GM23338 (cell line): ENCODE results near the gene ANP32A. TPM values are rescaled to one million over a fixed set of nuclear protein-coding genes. Genes with fewer than 3 reads are reported as not detected.

ENCODE experiments used
- ATAC-seq: fragments of 200-7000 bp; cut with Tn5 transposase; 3 replicates; pipeline ENCODE4 v1.9.1; 2020
- DNase-seq: peaks from one replicate; pipeline ENCODE4 v3.0.0-alpha.2; 2015; ENCODE audit warnings: low spot score
- H2AFZ ChIP-seq: fragments of 200-600 bp; sonication (generic); 2 replicates; pipeline ENCODE4 v1.8.0; 2016; ENCODE audit warnings: antibody characterized with exemption, mild to moderate bottlenecking, moderate library complexity
- H3F3A ChIP-seq: fragments of 200-600 bp; sonication (generic); replicated peaks from 2 replicates; pipeline ENCODE4 v1.8.0; 2017; ENCODE audit warnings: antibody characterized with exemption, mixed run types, low read depth
- H3K27ac ChIP-seq: fragments of 200-600 bp; sonication (generic); 2 replicates; pipeline ENCODE4 v1.6.1; 2016; ENCODE audit warnings: low read depth
- H3K27me3 ChIP-seq: fragments of 200-600 bp; sonication (generic); 2 replicates; pipeline ENCODE4 v1.8.0; 2016; ENCODE audit warnings: mild to moderate bottlenecking, mixed run types, moderate library complexity; ENCODE audit not compliant: insufficient read depth
- H3K36me3 ChIP-seq: fragments of 200-600 bp; sonication (generic); 2 replicates; pipeline ENCODE4 v1.8.0; 2016; ENCODE audit warnings: mild to moderate bottlenecking; ENCODE audit not compliant: insufficient read depth
- H3K4me1 ChIP-seq: fragments of 200-600 bp; sonication (generic); 2 replicates; pipeline ENCODE4 v1.8.0; 2016; ENCODE audit warnings: mild to moderate bottlenecking, moderate library complexity; ENCODE audit not compliant: insufficient read depth
- H3K4me2 ChIP-seq: fragments of 200-600 bp; sonication (generic); 2 replicates; pipeline ENCODE4 v1.7.1; 2017; ENCODE audit warnings: mixed run types
- H3K4me3 ChIP-seq: fragments of 200-600 bp; sonication (generic); 2 replicates; pipeline ENCODE4 v1.6.1; 2016; ENCODE audit warnings: mixed run types
- H3K79me2 ChIP-seq: fragments of 200-600 bp; sonication (generic); replicated peaks from 2 replicates; pipeline ENCODE4 v1.8.0; 2017; ENCODE audit warnings: mild to moderate bottlenecking; ENCODE audit not compliant: insufficient read depth
- H3K9me2 ChIP-seq: fragments of 200-600 bp; sonication (generic); 2 replicates; pipeline ENCODE4 v1.8.0; 2017; ENCODE audit not compliant: insufficient read depth
- H4K20me1 ChIP-seq: fragments of 200-600 bp; sonication (generic); replicated peaks from 2 replicates; pipeline ENCODE4 v1.8.0; 2017; ENCODE audit warnings: mild to moderate bottlenecking; ENCODE audit not compliant: insufficient read depth
- H3K27ac Mint-ChIP-seq: 2 replicates; pipeline ENCODE4 v1.8.0; 2020; ENCODE audit warnings: inconsistent platforms, mild to moderate bottlenecking, moderate library complexity, mixed read lengths
- H3K27me3 Mint-ChIP-seq: 3 replicates; pipeline ENCODE4 v1.8.0; 2022; ENCODE audit warnings: low read depth, mild to moderate bottlenecking, moderate library complexity, mixed read lengths, inconsistent platforms; ENCODE audit not compliant: insufficient read depth, poor library complexity
- H3K36me3 Mint-ChIP-seq: 3 replicates; pipeline ENCODE4 v1.8.0; 2021; ENCODE audit warnings: low read depth, mild to moderate bottlenecking, inconsistent platforms, moderate library complexity, mixed read lengths
- H3K4me1 Mint-ChIP-seq: 3 replicates; pipeline ENCODE4 v1.8.0; 2020; ENCODE audit warnings: mild to moderate bottlenecking, inconsistent platforms, mixed read lengths
- H3K4me3 Mint-ChIP-seq: 3 replicates; pipeline ENCODE4 v1.8.0; 2021; ENCODE audit warnings: moderate library complexity, mild to moderate bottlenecking, inconsistent platforms, mixed read lengths
- H3K9me3 Mint-ChIP-seq: 3 replicates; pipeline ENCODE4 v1.8.0; 2020; ENCODE audit warnings: moderate library complexity, mild to moderate bottlenecking, inconsistent platforms, mixed read lengths
- CREB1 ChIP-seq: fragments of 250-450 bp; sonication (Bioruptor Pico); IDR thresholded peaks from 2 replicates; pipeline ENCODE4 v1.5.0; 2020; ENCODE audit warnings: low read depth, mild to moderate bottlenecking, moderate library complexity
- EZH2 ChIP-seq: fragments of 200-600 bp; sonication (generic); IDR thresholded peaks from one replicate; pipeline ENCODE4 v1.8.0; 2017; ENCODE audit warnings: antibody characterized with exemption, mild to moderate bottlenecking, low read depth; ENCODE audit not compliant: unreplicated experiment
- EZH2phosphoT487 ChIP-seq: fragments of 200-600 bp; sonication (generic); IDR thresholded peaks from one replicate; pipeline ENCODE4 v1.8.1; 2018; ENCODE audit warnings: antibody characterized with exemption; ENCODE audit not compliant: unreplicated experiment
- JUNB ChIP-seq: IDR thresholded peaks from one replicate; pipeline ENCODE4 v1.6.1; 2016; ENCODE audit warnings: antibody characterized with exemption; ENCODE audit not compliant: unreplicated experiment
- NANOG ChIP-seq: IDR thresholded peaks from 2 replicates; pipeline ENCODE4 v1.6.1; 2016; ENCODE audit warnings: antibody characterized with exemption, borderline replicate concordance
- POLR2AphosphoS5 ChIP-seq: IDR thresholded peaks from 2 replicates; pipeline ENCODE4 v1.6.1; 2016; ENCODE audit warnings: antibody characterized with exemption, low read depth
- STAT1 ChIP-seq: IDR thresholded peaks from one replicate; pipeline ENCODE4 v1.6.1; 2016; ENCODE audit warnings: antibody characterized with exemption; ENCODE audit not compliant: unreplicated experiment
- ZNF114 ChIP-seq: fragments of 250-450 bp; sonication (Bioruptor Pico); IDR thresholded peaks from 2 replicates; pipeline ENCODE4 v1.5.0; 2020; ENCODE audit warnings: mild to moderate bottlenecking, moderate library complexity
- polyA plus RNA-seq: library from polyadenylated mRNA; unstranded; fragments of >200 nt; fragmentation: Nextera tagmentation; extraction: Ambion mirVana; gene quantifications from 2 replicates; pipeline ENCODE4 v1.2.1, GENCODE V29; 2016
- total RNA-seq: library from RNA; depleted of rRNA; stranded (reverse); fragments of >200 nt; shearing (Covaris generic); gene quantifications from 2 replicates; pipeline ENCODE4 v1.2.3, GENCODE V29; 2014
- TF ChIP-seq, protein P1 (sequence below), 2 experiments: fragments of 200-600 bp in 1 of 2; sonication (generic) in 1 of 2; conservative IDR thresholded peaks; 2 replicates each; pipeline versions ENCODE4 v1.5.1 to v1.6.1; 2016 to 2017; ENCODE audit warnings: antibody characterized with exemption in 2 of 2, low read depth in 2 of 2, mild to moderate bottlenecking in 2 of 2, moderate library complexity in 1 of 2
- TF ChIP-seq, protein P2 (sequence below): IDR thresholded peaks from 2 replicates; pipeline ENCODE4 v1.6.1; 2016; ENCODE audit warnings: antibody characterized with exemption
- TF ChIP-seq, protein P3 (sequence below): fragments of 250-450 bp; sonication (Bioruptor Pico); IDR thresholded peaks from 2 replicates; pipeline ENCODE4 v1.5.0; 2020; ENCODE audit warnings: mild to moderate bottlenecking, moderate library complexity

ANP32A gene
- total and polyA plus RNA-seq, 2 experiments from 2014 or later: 204 to 304 TPM

DNA sequence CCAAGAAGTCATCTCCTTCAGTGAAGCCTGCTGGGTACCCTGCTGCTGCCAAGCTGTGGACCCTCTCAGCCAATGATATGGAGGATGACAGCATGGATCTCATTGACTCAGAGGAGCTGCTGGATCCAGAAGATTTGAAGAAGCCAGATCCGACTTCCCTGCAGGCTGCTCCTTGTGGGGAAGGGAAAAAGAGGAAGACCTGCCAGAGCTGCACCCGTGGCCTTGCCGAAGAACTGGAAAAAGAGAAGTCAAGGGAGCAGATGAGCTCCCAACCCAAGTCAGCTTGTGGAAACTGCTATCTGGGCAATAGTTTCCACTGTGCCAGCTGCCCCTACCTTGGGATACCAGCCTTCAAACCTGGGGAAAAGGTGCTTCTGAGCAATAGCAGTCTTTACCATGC lies 13.7 kb upstream of the ANP32A start:
- peaks cover 13% of the 10 kb centered on the region for H3K27me3 Mint-ChIP-seq
- no peak overlapping the region for H3K4me2 ChIP-seq
- H3K36me3 ChIP-seq: no peaks in the 10 kb centered on the region
- H3K79me2 ChIP-seq: no peaks in the 10 kb centered on the region
- ATAC-seq (no peak), DNase-seq (no peak)
- no peak overlapping the region for H3K4me3 Mint-ChIP-seq
- H3K9me3 Mint-ChIP-seq: peaks cover 20% of the 10 kb centered on the region
- H3K27ac Mint-ChIP-seq: no peak overlapping the region
- H3K9me2 ChIP-seq: no peaks in the 10 kb centered on the region
- H3K4me3 ChIP-seq: no peak overlapping the region
- H3F3A ChIP-seq: no peaks in the 10 kb centered on the region
- TF ChIP-seq EZH2phosphoT487 (no peak), STAT1 (no peak), JUNB (no peak), EZH2 (no peak), ZNF114 (no peak), NANOG (no peak), CREB1 (CRISPR knock-in tag) (no peak), POLR2AphosphoS5 (no peak)
- TF ChIP-seq, protein P1, sequence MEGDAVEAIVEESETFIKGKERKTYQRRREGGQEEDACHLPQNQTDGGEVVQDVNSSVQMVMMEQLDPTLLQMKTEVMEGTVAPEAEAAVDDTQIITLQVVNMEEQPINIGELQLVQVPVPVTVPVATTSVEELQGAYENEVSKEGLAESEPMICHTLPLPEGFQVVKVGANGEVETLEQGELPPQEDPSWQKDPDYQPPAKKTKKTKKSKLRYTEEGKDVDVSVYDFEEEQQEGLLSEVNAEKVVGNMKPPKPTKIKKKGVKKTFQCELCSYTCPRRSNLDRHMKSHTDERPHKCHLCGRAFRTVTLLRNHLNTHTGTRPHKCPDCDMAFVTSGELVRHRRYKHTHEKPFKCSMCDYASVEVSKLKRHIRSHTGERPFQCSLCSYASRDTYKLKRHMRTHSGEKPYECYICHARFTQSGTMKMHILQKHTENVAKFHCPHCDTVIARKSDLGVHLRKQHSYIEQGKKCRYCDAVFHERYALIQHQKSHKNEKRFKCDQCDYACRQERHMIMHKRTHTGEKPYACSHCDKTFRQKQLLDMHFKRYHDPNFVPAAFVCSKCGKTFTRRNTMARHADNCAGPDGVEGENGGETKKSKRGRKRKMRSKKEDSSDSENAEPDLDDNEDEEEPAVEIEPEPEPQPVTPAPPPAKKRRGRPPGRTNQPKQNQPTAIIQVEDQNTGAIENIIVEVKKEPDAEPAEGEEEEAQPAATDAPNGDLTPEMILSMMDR (conservative IDR thresholded peaks at IDR 0.05; ENCODE audit: low read depth in 2 of 2): no peak
- TF ChIP-seq, protein P2, sequence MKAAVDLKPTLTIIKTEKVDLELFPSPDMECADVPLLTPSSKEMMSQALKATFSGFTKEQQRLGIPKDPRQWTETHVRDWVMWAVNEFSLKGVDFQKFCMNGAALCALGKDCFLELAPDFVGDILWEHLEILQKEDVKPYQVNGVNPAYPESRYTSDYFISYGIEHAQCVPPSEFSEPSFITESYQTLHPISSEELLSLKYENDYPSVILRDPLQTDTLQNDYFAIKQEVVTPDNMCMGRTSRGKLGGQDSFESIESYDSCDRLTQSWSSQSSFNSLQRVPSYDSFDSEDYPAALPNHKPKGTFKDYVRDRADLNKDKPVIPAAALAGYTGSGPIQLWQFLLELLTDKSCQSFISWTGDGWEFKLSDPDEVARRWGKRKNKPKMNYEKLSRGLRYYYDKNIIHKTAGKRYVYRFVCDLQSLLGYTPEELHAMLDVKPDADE: no peak
- TF ChIP-seq, protein P3, sequence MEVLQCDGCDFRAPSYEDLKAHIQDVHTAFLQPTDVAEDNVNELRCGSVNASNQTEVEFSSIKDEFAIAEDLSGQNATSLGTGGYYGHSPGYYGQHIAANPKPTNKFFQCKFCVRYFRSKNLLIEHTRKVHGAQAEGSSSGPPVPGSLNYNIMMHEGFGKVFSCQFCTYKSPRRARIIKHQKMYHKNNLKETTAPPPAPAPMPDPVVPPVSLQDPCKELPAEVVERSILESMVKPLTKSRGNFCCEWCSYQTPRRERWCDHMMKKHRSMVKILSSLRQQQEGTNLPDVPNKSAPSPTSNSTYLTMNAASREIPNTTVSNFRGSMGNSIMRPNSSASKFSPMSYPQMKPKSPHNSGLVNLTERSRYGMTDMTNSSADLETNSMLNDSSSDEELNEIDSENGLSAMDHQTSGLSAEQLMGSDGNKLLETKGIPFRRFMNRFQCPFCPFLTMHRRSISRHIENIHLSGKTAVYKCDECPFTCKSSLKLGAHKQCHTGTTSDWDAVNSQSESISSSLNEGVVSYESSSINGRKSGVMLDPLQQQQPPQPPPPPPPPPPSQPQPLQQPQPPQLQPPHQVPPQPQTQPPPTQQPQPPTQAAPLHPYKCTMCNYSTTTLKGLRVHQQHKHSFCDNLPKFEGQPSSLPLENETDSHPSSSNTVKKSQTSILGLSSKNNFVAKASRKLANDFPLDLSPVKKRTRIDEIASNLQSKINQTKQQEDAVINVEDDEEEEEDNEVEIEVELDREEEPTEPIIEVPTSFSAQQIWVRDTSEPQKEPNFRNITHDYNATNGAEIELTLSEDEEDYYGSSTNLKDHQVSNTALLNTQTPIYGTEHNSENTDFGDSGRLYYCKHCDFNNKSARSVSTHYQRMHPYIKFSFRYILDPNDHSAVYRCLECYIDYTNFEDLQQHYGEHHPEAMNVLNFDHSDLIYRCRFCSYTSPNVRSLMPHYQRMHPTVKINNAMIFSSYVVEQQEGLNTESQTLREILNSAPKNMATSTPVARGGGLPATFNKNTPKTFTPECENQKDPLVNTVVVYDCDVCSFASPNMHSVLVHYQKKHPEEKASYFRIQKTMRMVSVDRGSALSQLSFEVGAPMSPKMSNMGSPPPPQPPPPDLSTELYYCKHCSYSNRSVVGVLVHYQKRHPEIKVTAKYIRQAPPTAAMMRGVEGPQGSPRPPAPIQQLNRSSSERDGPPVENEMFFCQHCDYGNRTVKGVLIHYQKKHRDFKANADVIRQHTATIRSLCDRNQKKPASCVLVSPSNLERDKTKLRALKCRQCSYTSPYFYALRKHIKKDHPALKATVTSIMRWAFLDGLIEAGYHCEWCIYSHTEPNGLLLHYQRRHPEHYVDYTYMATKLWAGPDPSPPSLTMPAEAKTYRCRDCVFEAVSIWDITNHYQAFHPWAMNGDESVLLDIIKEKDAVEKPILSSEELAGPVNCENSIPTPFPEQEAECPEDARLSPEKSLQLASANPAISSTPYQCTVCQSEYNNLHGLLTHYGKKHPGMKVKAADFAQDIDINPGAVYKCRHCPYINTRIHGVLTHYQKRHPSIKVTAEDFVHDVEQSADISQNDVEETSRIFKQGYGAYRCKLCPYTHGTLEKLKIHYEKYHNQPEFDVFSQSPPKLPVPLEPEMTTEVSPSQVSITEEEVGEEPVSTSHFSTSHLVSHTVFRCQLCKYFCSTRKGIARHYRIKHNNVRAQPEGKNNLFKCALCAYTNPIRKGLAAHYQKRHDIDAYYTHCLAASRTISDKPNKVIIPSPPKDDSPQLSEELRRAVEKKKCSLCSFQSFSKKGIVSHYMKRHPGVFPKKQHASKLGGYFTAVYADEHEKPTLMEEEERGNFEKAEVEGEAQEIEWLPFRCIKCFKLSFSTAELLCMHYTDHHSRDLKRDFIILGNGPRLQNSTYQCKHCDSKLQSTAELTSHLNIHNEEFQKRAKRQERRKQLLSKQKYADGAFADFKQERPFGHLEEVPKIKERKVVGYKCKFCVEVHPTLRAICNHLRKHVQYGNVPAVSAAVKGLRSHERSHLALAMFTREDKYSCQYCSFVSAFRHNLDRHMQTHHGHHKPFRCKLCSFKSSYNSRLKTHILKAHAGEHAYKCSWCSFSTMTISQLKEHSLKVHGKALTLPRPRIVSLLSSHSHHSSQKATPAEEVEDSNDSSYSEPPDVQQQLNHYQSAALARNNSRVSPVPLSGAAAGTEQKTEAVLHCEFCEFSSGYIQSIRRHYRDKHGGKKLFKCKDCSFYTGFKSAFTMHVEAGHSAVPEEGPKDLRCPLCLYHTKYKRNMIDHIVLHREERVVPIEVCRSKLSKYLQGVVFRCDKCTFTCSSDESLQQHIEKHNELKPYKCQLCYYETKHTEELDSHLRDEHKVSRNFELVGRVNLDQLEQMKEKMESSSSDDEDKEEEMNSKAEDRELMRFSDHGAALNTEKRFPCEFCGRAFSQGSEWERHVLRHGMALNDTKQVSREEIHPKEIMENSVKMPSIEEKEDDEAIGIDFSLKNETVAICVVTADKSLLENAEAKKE: no peak
- H3K4me1 Mint-ChIP-seq: no peaks in the 10 kb centered on the region
- no peaks in the 10 kb centered on the region for H3K4me1 ChIP-seq
- no peak overlapping the region for H2AFZ ChIP-seq
- no peaks in the 10 kb centered on the region; the same call in 1 of the 2 replicates for H4K20me1 ChIP-seq
- H3K36me3 Mint-ChIP-seq: peaks cover 9% of the 10 kb centered on the region
- H3K27ac ChIP-seq: no peak overlapping the region
- peaks cover 11% of the 10 kb centered on the region; the same call in 1 of the 2 replicates for H3K27me3 ChIP-seq
